ENCODE data around the gene SPRN.
"Not testable (repeated sequence)": the region's sequence is repeated elsewhere in the genome, so short reads cannot be mapped to it uniquely, and the experiment has no call there.

The SPRN gene

DNA sequence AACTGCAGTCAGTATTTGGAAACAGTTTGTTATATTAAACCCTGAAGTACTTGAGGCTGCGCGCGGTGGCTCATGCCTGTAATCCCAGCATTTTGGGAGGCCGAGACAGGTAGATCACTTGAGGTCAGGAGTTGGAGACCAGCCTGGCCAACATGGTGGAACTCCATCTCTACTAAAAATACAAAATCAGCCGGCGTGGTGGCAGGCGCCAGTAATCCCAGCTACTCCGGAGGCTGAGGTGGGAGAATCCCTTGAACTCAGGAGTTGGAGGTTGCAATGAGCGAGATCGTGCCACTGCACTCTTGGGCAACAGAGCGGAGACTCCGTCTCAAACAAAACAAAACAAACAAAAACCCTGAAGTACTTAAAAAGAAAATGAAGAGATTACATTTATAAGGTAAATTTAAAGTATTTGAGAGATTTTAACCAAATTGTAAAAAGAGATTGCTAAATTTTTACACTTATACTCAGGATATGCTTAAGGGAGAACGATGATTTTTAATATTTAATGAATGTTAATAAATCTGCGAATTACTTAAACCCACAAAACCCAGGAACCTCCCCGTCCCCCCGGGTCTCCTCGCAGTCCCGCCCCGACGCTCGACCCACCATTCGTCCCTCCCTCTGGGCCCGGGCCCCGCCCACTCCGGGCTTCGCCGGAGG, 30.9 kb downstream of the SPRN start:
- H3K4me3 ChIP-seq (ENCODE audit: low read depth, low read length) = peak overlapping the region; percentile 57
- TF ChIP-seq POLR2A (IDR thresholded peaks at IDR 0.05; ENCODE audit: extremely low read depth, insufficient read length) = no peak
- TF ChIP-seq, protein P1, sequence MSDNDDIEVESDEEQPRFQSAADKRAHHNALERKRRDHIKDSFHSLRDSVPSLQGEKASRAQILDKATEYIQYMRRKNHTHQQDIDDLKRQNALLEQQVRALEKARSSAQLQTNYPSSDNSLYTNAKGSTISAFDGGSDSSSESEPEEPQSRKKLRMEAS (IDR thresholded peaks at IDR 0.05; ENCODE audit: low read depth, low read length) = no peak
- no peak for TF ChIP-seq MYC (IDR thresholded peaks at IDR 0.05; ENCODE audit: low read depth, low read length)
- TF ChIP-seq, protein P2, sequence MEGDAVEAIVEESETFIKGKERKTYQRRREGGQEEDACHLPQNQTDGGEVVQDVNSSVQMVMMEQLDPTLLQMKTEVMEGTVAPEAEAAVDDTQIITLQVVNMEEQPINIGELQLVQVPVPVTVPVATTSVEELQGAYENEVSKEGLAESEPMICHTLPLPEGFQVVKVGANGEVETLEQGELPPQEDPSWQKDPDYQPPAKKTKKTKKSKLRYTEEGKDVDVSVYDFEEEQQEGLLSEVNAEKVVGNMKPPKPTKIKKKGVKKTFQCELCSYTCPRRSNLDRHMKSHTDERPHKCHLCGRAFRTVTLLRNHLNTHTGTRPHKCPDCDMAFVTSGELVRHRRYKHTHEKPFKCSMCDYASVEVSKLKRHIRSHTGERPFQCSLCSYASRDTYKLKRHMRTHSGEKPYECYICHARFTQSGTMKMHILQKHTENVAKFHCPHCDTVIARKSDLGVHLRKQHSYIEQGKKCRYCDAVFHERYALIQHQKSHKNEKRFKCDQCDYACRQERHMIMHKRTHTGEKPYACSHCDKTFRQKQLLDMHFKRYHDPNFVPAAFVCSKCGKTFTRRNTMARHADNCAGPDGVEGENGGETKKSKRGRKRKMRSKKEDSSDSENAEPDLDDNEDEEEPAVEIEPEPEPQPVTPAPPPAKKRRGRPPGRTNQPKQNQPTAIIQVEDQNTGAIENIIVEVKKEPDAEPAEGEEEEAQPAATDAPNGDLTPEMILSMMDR (IDR thresholded peaks at IDR 0.05; ENCODE audit: low read depth, low read length) = no peak
- no peak for DNase-seq (ENCODE audit: low read depth)

DNA sequence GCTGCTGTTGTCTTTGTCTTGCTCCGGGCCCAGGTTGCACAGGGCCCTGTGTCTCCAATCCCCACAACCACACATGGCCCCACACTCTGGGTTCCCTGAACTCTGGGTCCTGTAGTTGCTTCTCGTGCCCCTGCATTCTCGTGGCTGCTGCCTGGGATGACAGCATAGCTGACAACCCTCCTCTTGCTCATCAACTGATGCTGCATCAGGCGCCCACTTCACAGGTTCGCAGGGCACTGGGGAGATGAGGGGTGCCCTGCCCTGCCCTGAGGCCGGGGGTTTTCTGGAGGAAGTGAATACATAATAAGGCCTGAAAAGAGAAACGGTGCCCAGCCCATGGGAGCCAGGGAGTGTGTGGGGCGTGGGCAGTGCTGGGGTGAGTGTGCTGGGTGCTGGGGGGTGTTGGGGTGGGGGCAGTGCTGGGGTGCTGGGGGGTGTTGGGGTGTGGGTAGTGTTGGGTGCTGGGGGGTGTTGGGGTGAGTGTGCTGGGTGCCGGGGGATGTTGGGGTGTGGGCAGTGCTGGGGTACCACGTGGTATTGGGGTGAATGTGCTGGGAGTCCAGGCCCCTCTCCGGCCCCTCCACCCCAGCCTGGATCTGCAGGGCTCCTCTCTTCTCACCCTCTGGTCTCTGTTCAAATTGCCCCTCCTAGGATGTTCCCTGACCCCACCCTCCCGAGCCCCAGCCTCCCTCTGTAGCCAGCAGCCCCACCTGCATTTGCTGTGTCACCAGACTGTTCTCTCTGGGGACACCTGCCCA, 32.5 kb downstream of the SPRN start:
- H3K4me3 ChIP-seq (ENCODE audit: low read depth, low read length) = no peak overlapping the region
- no peak for TF ChIP-seq POLR2A (IDR thresholded peaks at IDR 0.05; ENCODE audit: extremely low read depth, insufficient read length)
- DNase-seq (ENCODE audit: low read depth) = no peak

DNA sequence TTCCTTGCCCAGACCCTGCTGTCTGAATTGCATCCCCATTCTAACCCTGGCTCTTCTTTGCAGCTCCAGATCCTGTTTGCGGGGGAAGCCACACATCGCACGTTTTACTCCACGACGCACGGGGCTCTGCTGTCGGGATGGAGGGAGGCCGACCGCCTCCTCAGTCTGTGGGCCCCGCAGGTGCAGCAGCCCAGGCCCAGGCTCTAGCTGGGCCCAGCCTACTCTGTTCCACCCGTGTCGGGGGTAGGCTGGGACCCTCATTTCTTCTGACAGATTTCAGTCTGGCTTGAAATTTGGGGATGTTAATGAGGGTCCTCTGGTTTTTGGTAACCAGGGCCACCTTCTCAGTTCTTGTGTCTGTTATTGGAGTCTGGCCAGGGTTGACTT, 33.2 kb downstream of the SPRN start:
- no peak overlapping the region for H3K4me3 ChIP-seq (ENCODE audit: low read depth, low read length)
- DNase-seq (ENCODE audit: low read depth) = no peak
- TF ChIP-seq, protein P1 (IDR thresholded peaks at IDR 0.05; ENCODE audit: low read depth, low read length) = no peak
- TF ChIP-seq, protein P2 (IDR thresholded peaks at IDR 0.05; ENCODE audit: low read depth, low read length) = no peak
- TF ChIP-seq POLR2A (IDR thresholded peaks at IDR 0.05; ENCODE audit: extremely low read depth, insufficient read length) (no peak), MYC (IDR thresholded peaks at IDR 0.05; ENCODE audit: low read depth, low read length) (no peak)

DNA sequence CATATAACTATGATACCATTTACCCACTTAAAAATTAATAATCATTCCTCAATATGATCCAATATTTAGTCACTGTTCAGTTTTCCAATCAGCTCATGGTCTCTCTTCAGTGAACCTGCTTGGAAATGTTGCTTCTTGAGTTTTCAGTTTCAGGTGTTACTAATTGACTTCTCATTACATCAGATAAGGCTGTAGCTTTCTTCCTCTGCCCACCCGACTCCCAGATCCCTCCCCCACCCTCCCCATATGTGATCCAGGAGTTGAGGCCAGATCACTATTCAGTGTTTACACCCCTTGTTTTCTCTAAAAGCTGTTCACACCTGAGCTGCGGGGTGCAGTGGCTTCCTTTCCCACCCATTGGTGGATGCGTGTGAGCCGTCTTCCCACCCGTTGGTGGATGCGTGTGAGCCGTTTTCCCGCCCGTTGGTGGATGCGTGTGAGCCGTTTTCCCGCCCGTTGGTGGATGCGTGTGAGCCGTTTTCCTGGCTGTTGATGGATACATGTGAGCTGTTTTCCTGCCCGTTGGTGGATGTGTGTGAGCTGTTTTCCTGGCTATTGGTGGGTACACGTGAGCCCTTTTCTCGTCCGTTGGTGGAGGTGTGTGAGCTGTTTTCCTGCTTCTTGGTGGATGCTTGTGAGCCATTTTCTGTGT, 33.7 kb downstream of the SPRN start:
- TF ChIP-seq, protein P2 (IDR thresholded peaks at IDR 0.05; ENCODE audit: low read depth, low read length) = no peak
- TF ChIP-seq MYC (IDR thresholded peaks at IDR 0.05; ENCODE audit: low read depth, low read length) (no peak), POLR2A (IDR thresholded peaks at IDR 0.05; ENCODE audit: extremely low read depth, insufficient read length) (no peak)
- TF ChIP-seq, protein P1 (IDR thresholded peaks at IDR 0.05; ENCODE audit: low read depth, low read length) = no peak
- peak overlapping the region; percentile 61 for H3K4me3 ChIP-seq (ENCODE audit: low read depth, low read length)
- DNase-seq (ENCODE audit: low read depth) = no peak

DNA sequence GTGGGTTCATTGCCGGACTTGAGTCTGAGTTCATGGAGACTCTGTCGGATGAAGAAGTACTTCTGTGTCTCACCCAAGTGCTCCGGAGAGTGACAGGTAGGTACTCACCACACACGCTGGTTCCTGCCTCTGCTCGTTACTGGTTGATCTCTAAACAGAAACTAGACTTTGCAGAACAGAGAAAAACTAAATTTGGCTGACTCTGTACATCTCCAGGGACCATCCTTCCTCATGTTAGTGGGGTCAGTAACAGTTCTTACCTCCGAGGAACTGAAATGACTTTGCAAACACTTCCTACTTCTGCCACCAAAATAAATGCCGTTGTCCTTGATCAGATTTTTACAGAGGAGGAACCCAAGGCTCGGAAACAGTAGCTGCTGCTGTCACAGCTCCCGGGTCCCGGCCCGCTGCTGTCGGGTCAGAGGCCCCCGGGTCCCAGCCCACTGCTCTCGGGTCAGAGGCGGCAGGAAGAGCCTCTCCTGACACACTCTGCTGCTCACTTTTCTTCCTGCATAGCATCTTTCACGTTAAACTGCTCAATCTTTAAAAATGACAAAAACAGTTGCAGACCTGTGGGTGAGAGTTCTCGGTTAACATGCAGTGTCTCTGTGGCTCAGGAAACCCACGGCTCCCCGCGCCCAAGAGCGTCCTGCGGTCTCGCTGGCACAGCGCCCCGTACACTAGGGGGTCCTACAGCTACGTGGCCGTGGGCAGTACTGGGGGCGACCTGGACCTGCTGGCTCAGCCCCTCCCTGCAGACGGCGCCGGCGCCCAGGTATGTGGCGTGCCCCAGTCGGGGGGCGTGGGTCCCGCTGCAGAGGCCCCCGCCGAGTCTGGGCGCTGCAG, 35.2 kb downstream of the SPRN start:
- peak; percentile 80 for DNase-seq (ENCODE audit: low read depth)
- peak overlapping the region; percentile 61 for H3K4me3 ChIP-seq (ENCODE audit: low read depth, low read length)
- TF ChIP-seq POLR2A (IDR thresholded peaks at IDR 0.05; ENCODE audit: extremely low read depth, insufficient read length) = peak; percentile 24
- TF ChIP-seq MYC (IDR thresholded peaks at IDR 0.05; ENCODE audit: low read depth, low read length) = no peak

DNA sequence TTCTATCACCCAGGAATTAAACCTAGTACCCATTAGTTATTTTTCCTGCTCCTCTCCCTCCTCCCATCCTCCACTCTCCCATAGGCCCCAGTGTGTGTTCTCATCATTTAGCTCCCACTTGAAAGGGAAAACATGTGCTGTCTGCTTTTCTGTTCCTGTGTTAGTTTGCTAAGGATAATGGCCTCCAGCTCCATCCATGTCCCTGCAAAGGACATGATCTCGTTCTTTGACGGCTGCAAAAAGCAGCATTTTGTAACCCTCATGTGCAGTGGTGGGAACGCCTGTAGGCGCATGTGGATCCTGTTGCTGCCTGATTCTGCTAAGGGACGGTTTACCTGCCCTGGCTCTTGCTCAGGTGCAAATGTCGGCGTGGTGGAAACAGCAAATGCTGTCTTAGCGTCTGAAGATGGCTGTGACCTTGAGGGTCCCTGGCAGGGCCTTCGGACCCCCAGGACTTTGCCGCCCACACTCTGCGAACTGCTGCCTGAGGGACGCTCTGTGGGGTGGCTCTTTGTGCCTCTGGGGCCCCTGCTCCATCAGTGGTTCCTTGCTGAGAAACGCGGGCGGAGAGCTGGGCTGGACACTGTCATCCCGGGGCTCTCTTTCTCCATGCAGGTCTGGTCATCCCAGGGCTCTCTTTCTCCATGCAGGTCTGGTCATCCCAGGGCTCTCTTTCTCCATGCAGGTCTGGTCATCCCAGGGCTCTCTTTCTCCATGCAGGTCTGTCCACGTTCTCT, 36.0 kb downstream of the SPRN start:
- DNase-seq (ENCODE audit: low read depth) = peak; percentile 81
- no peak for TF ChIP-seq MYC (IDR thresholded peaks at IDR 0.05; ENCODE audit: low read depth, low read length)
- TF ChIP-seq, protein P1 (IDR thresholded peaks at IDR 0.05; ENCODE audit: low read depth, low read length) = peak; percentile 45; the same call in 1 of the 2 replicates
- peak overlapping the region; percentile 61 for H3K4me3 ChIP-seq (ENCODE audit: low read depth, low read length)

DNA sequence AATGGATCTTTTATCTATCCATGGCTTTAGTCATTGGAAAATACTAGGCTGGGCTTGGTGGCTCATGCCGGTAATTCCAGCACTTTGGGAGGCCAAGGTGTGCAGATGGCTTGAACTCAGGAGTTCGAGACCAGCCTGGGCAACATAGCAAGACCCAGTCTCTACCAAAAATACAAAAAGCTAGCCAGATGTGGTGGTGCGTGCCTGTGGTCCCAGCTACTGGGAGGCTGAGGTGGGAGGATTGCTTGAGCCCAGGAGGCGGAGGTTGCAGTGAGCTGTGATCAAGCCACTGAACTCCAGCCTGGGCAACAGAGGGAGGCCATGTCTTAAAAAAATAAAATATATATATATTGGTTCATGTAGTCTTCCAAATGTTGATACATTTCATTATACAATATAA, 37.5 kb downstream of the SPRN start:
- not testable (repeated sequence) for DNase-seq (ENCODE audit: low read depth); H3K4me3 ChIP-seq (ENCODE audit: low read depth, low read length)
